22Rv1 (cell line): ENCODE measurements around the gene SYT6.

Experiments used
- CTCF ChIP-seq: fragments of 450-650 bp; IDR thresholded peaks from 2 replicates; pipeline ENCODE4 v1.5.1; 2017; ENCODE audit warnings: mild to moderate bottlenecking
- ZFX ChIP-seq: fragments of 450-650 bp; IDR thresholded peaks from 2 replicates; pipeline ENCODE4 v1.6.1; 2017; ENCODE audit warnings: antibody characterized with exemption, borderline replicate concordance

- TF ChIP-seq CTCF = no peak
- TF ChIP-seq ZFX = no peak
Measured at GRCh38 chr1:114109981-114110380, 43.7 kb downstream of the SYT6 start.
